ENCODE results near the gene SAXO1. TPM values are rescaled to one million over a fixed set of nuclear protein-coding genes. Genes with fewer than 3 reads are reported as not detected.
"Not testable (repeated sequence)": the region's sequence is repeated elsewhere in the genome, so short reads cannot be mapped to it uniquely, and the experiment has no call there.

The SAXO1 gene
- polyA plus RNA-seq, 1 experiment, result 0.01 TPM

DNA sequence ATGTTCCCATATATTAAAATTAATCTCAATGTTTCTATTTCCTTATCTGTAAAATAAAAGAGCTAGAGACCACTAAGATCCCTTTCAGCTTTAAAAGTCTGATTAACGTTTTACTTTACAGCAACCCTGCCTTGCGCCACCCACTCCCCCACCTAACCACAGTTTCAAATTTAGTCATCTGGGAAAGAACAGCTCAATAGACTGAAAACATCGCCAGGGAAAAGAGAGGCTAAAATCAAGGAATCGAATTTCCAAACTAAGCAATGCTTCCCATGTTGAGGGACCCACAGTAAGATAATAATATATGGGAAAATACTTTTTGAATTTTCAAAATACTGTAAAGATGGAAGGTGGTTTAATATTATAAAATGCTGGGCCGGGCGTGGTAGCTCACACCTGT is 6.6 kb downstream of the SAXO1 start:
- ChIA-PET POLR2A (no interaction called here), CTCF (interaction anchor here (0.7 to 7.2 kb wide), 11 partner anchors 8 to 1214 kb away, joined by 3 to 108 read pairs (median 6); no protein-coding TSS in a partner anchor)
- Histone ChIP-seq H3K27ac (ENCODE audit: low read depth, low read length) (no peak overlapping the region), H3K4me3 (ENCODE audit: low read depth, low read length) (no peak overlapping the region), H3K9me3 (ENCODE audit: control insufficient read depth, insufficient read depth, low read length) (no peaks in the 10 kb centered on the region), H3K27me3 (ENCODE audit: control insufficient read depth, insufficient read depth, low read length) (no peaks in the 10 kb centered on the region)
- no peak for TF ChIP-seq CTCF (IDR thresholded peaks at IDR 0.05; ENCODE audit: low read depth, low read length)
- DNase-seq (ENCODE audit: low read depth, low spot score), result no peak

DNA sequence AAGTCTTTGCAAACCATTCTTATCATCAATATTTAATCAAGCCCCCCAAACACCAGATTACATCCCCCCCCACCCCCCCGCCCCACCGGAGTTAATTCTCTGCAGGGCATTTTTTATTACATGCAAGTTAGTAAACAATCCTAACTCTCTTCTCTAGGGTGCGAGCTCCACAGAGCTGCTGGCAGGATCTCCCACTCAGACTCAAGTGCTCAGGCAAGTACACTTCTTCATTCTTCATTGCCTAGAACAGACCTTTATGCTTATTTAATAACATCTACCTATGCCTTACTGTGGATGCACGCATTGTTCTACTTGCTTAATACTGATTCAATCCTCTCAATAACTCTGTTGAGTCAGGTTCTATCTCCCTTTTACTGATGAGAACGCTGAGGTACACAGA is 9.9 kb downstream of the SAXO1 start:
- no peak for TF ChIP-seq CTCF (IDR thresholded peaks at IDR 0.05; ENCODE audit: low read depth, low read length)
- H3K4me3 ChIP-seq (ENCODE audit: low read depth, low read length), result no peak overlapping the region
- no peaks in the 10 kb centered on the region for H3K9me3 ChIP-seq (ENCODE audit: control insufficient read depth, insufficient read depth, low read length)
- no peak for DNase-seq (ENCODE audit: low read depth, low spot score)
- CTCF ChIA-PET, result interaction anchor here (0.6 to 2.6 kb wide), 2 partner anchors 322 to 768 kb away, joined by 3 to 10 read pairs; no protein-coding TSS in a partner anchor
- POLR2A ChIA-PET, result no interaction called here
- no peak overlapping the region for H3K27ac ChIP-seq (ENCODE audit: low read depth, low read length)
- H3K27me3 ChIP-seq (ENCODE audit: control insufficient read depth, insufficient read depth, low read length), result peaks cover 3% of the 10 kb centered on the region

DNA sequence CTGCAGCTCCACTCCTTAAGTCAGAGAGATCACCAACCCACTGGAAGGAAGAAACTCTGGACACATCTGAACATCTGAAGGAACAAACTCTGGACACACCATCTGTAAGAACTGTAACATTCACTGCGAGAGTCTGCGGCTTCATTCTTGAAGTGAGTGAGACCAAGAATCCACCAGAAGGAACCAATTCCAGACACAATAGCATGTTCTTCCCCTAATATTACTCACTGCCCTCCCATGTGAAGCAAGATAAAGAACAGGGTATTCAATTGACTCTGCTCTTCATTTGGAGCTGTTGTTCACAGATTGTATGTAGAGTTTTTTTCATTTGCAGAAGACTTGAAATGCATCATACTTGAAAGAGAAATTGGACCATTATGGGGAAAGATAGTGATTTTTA is 10.8 kb downstream of the SAXO1 start:
- no peak for DNase-seq (ENCODE audit: low read depth, low spot score)
- no peak overlapping the region for H3K4me3 ChIP-seq (ENCODE audit: low read depth, low read length)
- no peaks in the 10 kb centered on the region for H3K9me3 ChIP-seq (ENCODE audit: control insufficient read depth, insufficient read depth, low read length)
- POLR2A ChIA-PET, result no interaction called here
- peaks cover 3% of the 10 kb centered on the region for H3K27me3 ChIP-seq (ENCODE audit: control insufficient read depth, insufficient read depth, low read length)
- H3K27ac ChIP-seq (ENCODE audit: low read depth, low read length), result no peak overlapping the region
- TF ChIP-seq CTCF (IDR thresholded peaks at IDR 0.05; ENCODE audit: low read depth, low read length), result no peak
- CTCF ChIA-PET, result interaction anchor here (0.7 to 2.6 kb wide), 2 partner anchors 152 to 768 kb away, joined by 3 to 10 read pairs; no protein-coding TSS in a partner anchor

GRCh38 chr9:19021649-19022048 is 11.4 kb downstream of the SAXO1 start:
- H3K9me3 ChIP-seq (ENCODE audit: control insufficient read depth, insufficient read depth, low read length); DNase-seq (ENCODE audit: low read depth, low spot score); H3K4me3 ChIP-seq (ENCODE audit: low read depth, low read length); POLR2A ChIA-PET; H3K27me3 ChIP-seq (ENCODE audit: control insufficient read depth, insufficient read depth, low read length); H3K27ac ChIP-seq (ENCODE audit: low read depth, low read length): not testable (repeated sequence)
- CTCF ChIA-PET, result interaction anchor here (0.7 to 2.6 kb wide), 3 partner anchors 152 to 767 kb away, joined by 3 to 10 read pairs (median 3); no protein-coding TSS in a partner anchor

- H3K9me3 ChIP-seq (ENCODE audit: control insufficient read depth, insufficient read depth, low read length), result no peaks in the 10 kb centered on the region
- H3K4me3 ChIP-seq (ENCODE audit: low read depth, low read length), result no peak overlapping the region
- DNase-seq (ENCODE audit: low read depth, low spot score), result no peak
- no peak for TF ChIP-seq CTCF (IDR thresholded peaks at IDR 0.05; ENCODE audit: low read depth, low read length)
- H3K27ac ChIP-seq (ENCODE audit: low read depth, low read length), result no peak overlapping the region
- ChIA-PET POLR2A (no interaction called here), CTCF (interaction anchor here (0.5 to 2.6 kb wide), 2 partner anchors 580 to 766 kb away, joined by 3 to 10 read pairs; no protein-coding TSS in a partner anchor)
- H3K27me3 ChIP-seq (ENCODE audit: control insufficient read depth, insufficient read depth, low read length), result peaks cover 3% of the 10 kb centered on the region
Observed at GRCh38 chr9:19020886-19021455, 12.0 kb downstream of the SAXO1 start.
